Measurements from ENCODE around the gene SHC2.
"Not testable (repeated sequence)": the region's sequence is repeated elsewhere in the genome, so short reads cannot be mapped to it uniquely, and the experiment has no call there.

Gene SHC2

GRCh38 chr19:468587-469256 is 7.9 kb upstream of the SHC2 start:
- DNase-seq = no peak

- DNase-seq = no peak
Observed at GRCh38 chr19:467554-467953, 6.7 kb upstream of the SHC2 start.

GRCh38 chr19:465056-465816 is 4.4 kb upstream of the SHC2 start:
- no peak for DNase-seq

GRCh38 chr19:464208-464545 is 3.3 kb upstream of the SHC2 start:
- no peak for DNase-seq

- DNase-seq = no peak
Observed at GRCh38 chr19:463483-464207, 2.8 kb upstream of the SHC2 start.

GRCh38 chr19:461721-462551 is 1.1 kb upstream of the SHC2 start:
- DNase-seq = no peak

GRCh38 chr19:459724-460511 is 915 bp downstream of the SHC2 start:
- peak; percentile 10 for DNase-seq

- DNase-seq = no peak
Observed at GRCh38 chr19:458091-459042, 2.5 kb downstream of the SHC2 start.

GRCh38 chr19:457636-458035 is 3.2 kb downstream of the SHC2 start:
- no peak for DNase-seq

- DNase-seq = no peak
Observed at GRCh38 chr19:456547-457110, 4.2 kb downstream of the SHC2 start.

GRCh38 chr19:455851-456546 is 4.8 kb downstream of the SHC2 start:
- no peak for DNase-seq

- no peak for DNase-seq
Observed at GRCh38 chr19:455031-455705, 5.7 kb downstream of the SHC2 start.

GRCh38 chr19:453606-454005 is 7.2 kb downstream of the SHC2 start:
- no peak for DNase-seq

- DNase-seq = no peak
Observed at GRCh38 chr19:452829-453228, 8.0 kb downstream of the SHC2 start.

- DNase-seq = not testable (repeated sequence)
Observed at GRCh38 chr19:450912-451481, 9.8 kb downstream of the SHC2 start.

- DNase-seq = no peak
Observed at GRCh38 chr19:449916-450315, 10.9 kb downstream of the SHC2 start.

- DNase-seq = no peak
Observed at GRCh38 chr19:447816-448560, 12.8 kb downstream of the SHC2 start.

- no peak for DNase-seq
Observed at GRCh38 chr19:447064-447426, 13.8 kb downstream of the SHC2 start.

Data from activated naive CD4-positive, alpha-beta T cell treated with Interleukin-2 at 50 U/mL for 16 hours (primary cell).